Lower leg skin (tissue), 3 donors: ENCODE results near the gene TMEM163.

Experiments
- POLR2A ChIP-seq, 2 donors: fragments of 450-650 bp; IDR thresholded peaks; one replicate each; pipeline ENCODE4 v1.6.1; 2016 to 2017; ENCODE audit warnings: antibody characterized with exemption in 2 of 2, mild to moderate bottlenecking in 1 of 2, moderate library complexity in 1 of 2
- TF ChIP-seq, protein P1 (sequence below), 3 donors: fragments of 450-650 bp; IDR thresholded peaks; one replicate each; pipeline ENCODE4 v1.5.1; 2016; ENCODE audit warnings: antibody characterized with exemption in 3 of 3, mild to moderate bottlenecking in 3 of 3, moderate library complexity in 2 of 3

DNA sequence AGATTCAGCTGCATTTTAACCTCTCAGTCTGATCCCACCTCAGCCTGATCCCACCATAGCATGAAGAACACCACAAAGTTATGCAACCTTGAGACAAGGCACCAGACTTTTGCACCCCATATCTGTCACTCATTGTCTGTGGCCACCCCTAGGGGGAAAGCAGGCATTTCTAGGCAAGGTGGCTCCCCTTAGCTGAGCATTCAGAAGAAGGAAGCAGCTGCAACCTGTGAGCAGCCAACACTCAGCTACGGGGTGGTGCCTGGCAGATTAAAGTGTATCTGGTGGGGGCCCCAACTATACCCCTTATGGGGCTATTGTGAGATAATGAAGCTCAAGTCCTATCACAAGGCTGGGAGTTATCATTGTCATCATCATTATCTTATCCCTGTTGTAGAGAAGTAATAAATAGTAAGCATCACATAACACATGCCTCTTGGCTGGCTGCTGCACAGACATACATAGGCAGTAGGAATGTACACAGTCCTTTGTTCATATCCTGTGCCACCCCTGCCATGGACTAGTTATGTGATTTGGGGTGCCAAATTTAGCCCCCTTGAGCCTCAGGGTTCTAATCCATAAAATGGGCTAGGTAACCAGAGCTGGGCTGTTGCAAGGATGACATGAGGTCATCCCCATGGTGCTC lies 20.6 kb upstream of the TMEM163 start:
- TF ChIP-seq, protein P1, sequence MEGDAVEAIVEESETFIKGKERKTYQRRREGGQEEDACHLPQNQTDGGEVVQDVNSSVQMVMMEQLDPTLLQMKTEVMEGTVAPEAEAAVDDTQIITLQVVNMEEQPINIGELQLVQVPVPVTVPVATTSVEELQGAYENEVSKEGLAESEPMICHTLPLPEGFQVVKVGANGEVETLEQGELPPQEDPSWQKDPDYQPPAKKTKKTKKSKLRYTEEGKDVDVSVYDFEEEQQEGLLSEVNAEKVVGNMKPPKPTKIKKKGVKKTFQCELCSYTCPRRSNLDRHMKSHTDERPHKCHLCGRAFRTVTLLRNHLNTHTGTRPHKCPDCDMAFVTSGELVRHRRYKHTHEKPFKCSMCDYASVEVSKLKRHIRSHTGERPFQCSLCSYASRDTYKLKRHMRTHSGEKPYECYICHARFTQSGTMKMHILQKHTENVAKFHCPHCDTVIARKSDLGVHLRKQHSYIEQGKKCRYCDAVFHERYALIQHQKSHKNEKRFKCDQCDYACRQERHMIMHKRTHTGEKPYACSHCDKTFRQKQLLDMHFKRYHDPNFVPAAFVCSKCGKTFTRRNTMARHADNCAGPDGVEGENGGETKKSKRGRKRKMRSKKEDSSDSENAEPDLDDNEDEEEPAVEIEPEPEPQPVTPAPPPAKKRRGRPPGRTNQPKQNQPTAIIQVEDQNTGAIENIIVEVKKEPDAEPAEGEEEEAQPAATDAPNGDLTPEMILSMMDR (IDR thresholded peaks at IDR 0.05), result no peak
- no peak for TF ChIP-seq POLR2A (IDR thresholded peaks at IDR 0.05)
